Stimulated activated memory B cell treated with anti-CD40 and anti-IgM and Interleukin-4, amounts not matched to agents 10 μg/mL and 1 μg/mL and 100 μg/mL, for 72 hours (primary cell): ENCODE measurements around the gene IL21R.
A peak's percentile ranks its signal among the peaks of the same experiment; 100 is the strongest.
"Not testable (repeated sequence)": the region's sequence is repeated elsewhere in the genome, so short reads cannot be mapped to it uniquely, and the experiment has no call there.

Experiments
- ATAC-seq: fragments of 150-1000 bp; cut with Tn5 transposase; 2 replicates; pipeline ENCODE4 v1.10.0; 2021
- H3K27ac Mint-ChIP-seq: one replicate; pipeline ENCODE4 v1.8.0; 2022; ENCODE audit warnings: mild to moderate bottlenecking, mixed read lengths
- H3K27me3 Mint-ChIP-seq: one replicate; pipeline ENCODE4 v1.8.0; 2022; ENCODE audit warnings: mixed read lengths
- H3K36me3 Mint-ChIP-seq: one replicate; pipeline ENCODE4 v1.8.0; 2022; ENCODE audit warnings: mixed read lengths
- H3K4me1 Mint-ChIP-seq: one replicate; pipeline ENCODE4 v1.8.0; 2022; ENCODE audit warnings: mixed read lengths
- H3K4me3 Mint-ChIP-seq: one replicate; pipeline ENCODE4 v1.8.0; 2022; ENCODE audit warnings: mild to moderate bottlenecking, moderate library complexity, mixed read lengths
- H3K9me3 Mint-ChIP-seq: one replicate; pipeline ENCODE4 v1.8.0; 2022; ENCODE audit warnings: mixed read lengths

IL21R gene

GRCh38 chr16:27424772-27425498 lies 23.0 kb downstream of the IL21R start:
- Mint-ChIP-seq H3K36me3 (peaks cover 82% of the 10 kb centered on the region), H3K4me1 (peaks cover 50% of the 10 kb centered on the region), H3K27ac (peak overlapping the region; percentile 88), H3K9me3 (peaks cover 10% of the 10 kb centered on the region), H3K4me3 (no peak overlapping the region), H3K27me3 (no peaks in the 10 kb centered on the region)
- no peak for ATAC-seq

DNA sequence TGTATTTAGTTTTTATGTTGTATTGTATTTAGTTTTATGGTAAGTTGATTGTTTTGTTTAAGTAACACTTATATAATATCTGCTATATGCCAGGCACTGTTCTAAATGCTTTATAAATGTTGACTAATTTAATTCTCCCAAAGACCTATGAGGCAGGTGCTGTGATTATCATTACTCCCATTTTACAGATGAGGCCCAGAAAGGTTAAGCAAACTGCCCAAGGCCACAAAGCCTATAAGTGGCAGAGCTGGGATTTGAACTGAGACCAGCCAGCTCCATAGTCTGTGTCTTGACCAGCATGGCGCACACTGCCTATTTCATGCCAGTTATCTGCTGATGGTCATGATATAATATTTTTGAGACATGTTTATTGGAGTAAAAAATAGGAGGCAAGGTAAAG lies 24.0 kb downstream of the IL21R start:
- Mint-ChIP-seq H3K4me1 (peaks cover 60% of the 10 kb centered on the region), H3K9me3 (peaks cover 8% of the 10 kb centered on the region), H3K27me3 (no peaks in the 10 kb centered on the region), H3K4me3 (peak overlapping the region; percentile 27), H3K27ac (peak overlapping the region; percentile 88), H3K36me3 (peaks cover 82% of the 10 kb centered on the region)
- ATAC-seq: no peak

DNA sequence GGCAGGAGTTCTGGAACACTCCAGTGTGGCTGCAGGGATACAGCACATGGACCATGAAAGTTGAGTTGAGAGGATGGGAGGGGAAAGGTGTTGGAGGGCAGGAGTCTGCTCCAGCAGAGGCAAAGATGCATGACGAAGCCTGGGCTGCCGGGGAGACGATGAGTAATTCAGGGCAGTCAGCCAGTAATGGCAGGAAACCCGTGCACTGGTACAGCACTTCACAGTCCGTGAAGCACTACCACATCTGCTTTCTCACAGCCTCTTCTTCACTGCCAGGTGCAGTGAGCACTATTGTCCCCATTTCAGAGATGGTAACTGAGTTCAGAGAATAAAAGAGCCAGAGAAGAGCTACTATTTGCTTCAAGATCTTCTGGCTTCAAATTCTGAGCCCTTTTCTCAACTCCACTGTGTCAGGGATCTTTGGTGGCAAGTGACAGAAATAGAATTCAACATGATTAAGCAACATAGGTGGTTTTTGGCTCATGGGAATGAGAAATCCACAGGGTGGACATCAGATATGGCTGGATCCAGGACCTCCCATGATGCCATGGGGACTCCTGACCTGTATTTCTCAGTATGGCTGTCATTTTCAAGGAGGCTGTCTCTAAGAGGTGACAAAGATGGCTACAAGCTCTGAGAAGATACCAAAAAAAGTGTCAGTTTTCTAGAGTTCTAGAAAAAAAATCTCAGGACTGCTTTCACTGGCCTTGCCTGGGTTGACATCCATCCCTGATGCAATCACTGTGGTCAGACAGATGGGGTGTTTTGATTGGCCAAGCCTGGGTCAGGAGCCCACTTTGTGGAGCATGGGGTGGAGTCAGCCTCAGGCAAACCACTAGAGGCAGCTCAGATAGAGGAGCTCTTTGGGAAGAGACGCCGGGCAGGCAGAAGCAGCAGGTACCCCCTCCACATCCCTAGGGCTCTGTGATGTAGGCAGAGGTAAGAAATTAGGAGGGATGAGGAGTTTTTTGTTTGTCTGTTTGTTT lies 24.7 kb downstream of the IL21R start:
- H3K27me3 Mint-ChIP-seq: no peaks in the 10 kb centered on the region
- peak overlapping the region; percentile 88 for H3K27ac Mint-ChIP-seq
- H3K36me3 Mint-ChIP-seq: peaks cover 84% of the 10 kb centered on the region
- ATAC-seq: peak; percentile 95
- H3K9me3 Mint-ChIP-seq: peaks cover 7% of the 10 kb centered on the region
- peaks cover 64% of the 10 kb centered on the region for H3K4me1 Mint-ChIP-seq
- peak overlapping the region; percentile 34 for H3K4me3 Mint-ChIP-seq

DNA sequence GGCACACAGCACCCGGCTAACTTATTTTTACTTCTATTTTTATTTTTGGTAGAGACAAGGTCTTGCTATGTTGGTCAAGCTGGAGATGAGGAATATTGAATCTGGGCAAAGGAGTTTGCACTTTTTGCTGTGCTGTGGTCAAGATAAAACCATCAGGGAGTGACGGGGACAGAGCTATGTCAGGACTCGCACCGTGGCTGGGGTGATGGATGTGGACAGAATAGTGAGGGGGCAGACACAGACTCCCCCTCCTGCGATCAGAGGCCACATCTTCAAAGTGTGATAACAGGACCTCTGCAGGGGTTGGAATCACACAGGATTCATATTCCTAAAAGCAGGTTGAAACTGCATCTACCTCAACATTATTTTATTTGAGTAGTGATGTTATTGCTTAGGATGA lies 25.6 kb downstream of the IL21R start:
- Mint-ChIP-seq H3K4me1 (peaks cover 72% of the 10 kb centered on the region), H3K4me3 (peak overlapping the region; percentile 24), H3K36me3 (peaks cover 84% of the 10 kb centered on the region)

DNA sequence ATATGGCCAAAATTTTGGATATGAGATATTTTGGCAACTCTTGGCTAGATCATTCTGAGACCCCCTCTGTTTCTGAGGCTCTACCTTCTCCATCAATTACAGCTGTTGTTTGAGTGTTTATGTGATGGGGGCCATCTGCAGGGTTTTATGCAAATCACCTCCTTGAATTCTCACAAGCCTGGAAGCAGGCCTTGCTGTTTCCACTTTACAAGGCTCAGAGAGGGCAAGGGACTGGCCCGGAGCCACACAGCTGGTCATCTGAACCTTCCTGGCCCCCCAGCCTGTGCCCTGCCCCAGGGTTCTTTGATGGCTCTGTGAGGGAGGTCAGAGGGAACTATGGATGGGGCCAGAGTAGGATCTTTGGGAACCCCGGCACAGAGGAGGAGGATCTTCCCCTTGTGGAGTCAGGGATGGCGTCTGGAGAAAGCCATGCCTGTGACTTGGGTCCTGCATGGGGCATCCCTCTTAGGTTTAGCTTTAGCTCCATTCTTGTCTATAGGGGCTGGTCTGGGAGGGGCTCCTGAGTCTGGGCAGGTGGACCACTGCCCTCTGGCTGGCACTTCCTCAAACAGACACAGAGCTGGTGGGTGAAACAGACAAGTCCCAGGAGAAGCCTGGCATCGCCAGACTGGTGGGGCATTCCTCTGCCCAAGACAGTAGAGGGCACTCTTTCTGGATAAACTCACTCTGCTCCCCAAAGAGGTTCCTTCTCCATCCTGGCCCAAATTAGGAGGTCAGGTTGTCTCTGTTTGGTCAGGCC lies 26.2 kb downstream of the IL21R start:
- Mint-ChIP-seq H3K27me3 (no peaks in the 10 kb centered on the region), H3K9me3 (no peaks in the 10 kb centered on the region), H3K4me1 (peaks cover 79% of the 10 kb centered on the region), H3K27ac (peak overlapping the region; percentile 88), H3K36me3 (peaks cover 84% of the 10 kb centered on the region), H3K4me3 (peak overlapping the region; percentile 41)
- ATAC-seq: no peak

More for the DNA sequence above, 25.6 kb downstream of the IL21R start:
- no peak for ATAC-seq
- Mint-ChIP-seq H3K9me3 (no peaks in the 10 kb centered on the region), H3K27ac (peak overlapping the region; percentile 88), H3K27me3 (no peaks in the 10 kb centered on the region)

DNA sequence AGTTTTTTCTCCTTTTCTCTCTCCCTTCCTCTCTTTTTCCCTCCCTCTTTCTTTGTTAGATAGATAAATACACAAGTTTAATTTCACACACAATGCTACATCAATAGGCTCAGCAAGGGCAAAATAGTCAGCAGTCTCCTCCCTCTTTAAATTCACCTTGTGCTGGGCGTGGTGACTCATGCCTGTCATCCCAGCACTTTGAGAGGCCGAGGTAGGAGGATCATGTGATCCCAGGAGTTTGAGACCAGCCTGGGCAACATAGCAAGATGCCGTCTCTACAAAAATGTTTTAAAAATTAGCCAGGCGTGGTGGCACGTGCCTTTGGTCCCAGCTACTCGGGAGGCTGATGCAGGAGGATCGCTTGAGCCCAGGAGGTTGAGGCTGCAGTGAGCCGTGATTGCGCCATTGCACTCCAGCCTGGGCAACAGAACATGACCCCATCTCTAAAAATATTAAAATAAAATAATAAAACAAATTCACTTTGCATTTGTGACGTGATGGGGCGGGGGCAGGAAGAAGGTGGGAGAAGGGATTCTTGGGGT lies 27.4 kb downstream of the IL21R start:
- Mint-ChIP-seq H3K27me3 (no peaks in the 10 kb centered on the region), H3K4me3 (no peak overlapping the region), H3K4me1 (peaks cover 84% of the 10 kb centered on the region), H3K36me3 (peaks cover 84% of the 10 kb centered on the region), H3K9me3 (no peaks in the 10 kb centered on the region), H3K27ac (peak overlapping the region; percentile 88)
- no peak for ATAC-seq

- H3K27ac Mint-ChIP-seq: peak overlapping the region; percentile 88
- H3K36me3 Mint-ChIP-seq: peaks cover 83% of the 10 kb centered on the region
Measured at GRCh38 chr16:27429981-27430441, 28.0 kb downstream of the IL21R start.

GRCh38 chr16:27430512-27430911 lies 28.5 kb downstream of the IL21R start:
- H3K36me3 Mint-ChIP-seq: peaks cover 78% of the 10 kb centered on the region
- peak overlapping the region; percentile 88 for H3K27ac Mint-ChIP-seq
- no peaks in the 10 kb centered on the region for H3K27me3 Mint-ChIP-seq
- H3K4me3 Mint-ChIP-seq: peak overlapping the region; percentile 41
- H3K4me1 Mint-ChIP-seq: peaks cover 77% of the 10 kb centered on the region
- ATAC-seq: peak; percentile 21
- H3K9me3 Mint-ChIP-seq: no peaks in the 10 kb centered on the region

More at GRCh38 chr16:27429981-27430441, 28.0 kb downstream of the IL21R start:
- Mint-ChIP-seq H3K4me3 (peak overlapping the region; percentile 23), H3K9me3 (no peaks in the 10 kb centered on the region), H3K4me1 (peaks cover 82% of the 10 kb centered on the region), H3K27me3 (no peaks in the 10 kb centered on the region)
- ATAC-seq: no peak

- H3K36me3 Mint-ChIP-seq: peaks cover 79% of the 10 kb centered on the region
- no peaks in the 10 kb centered on the region for H3K9me3 Mint-ChIP-seq
- H3K27ac Mint-ChIP-seq: peak overlapping the region; percentile 88
- no peaks in the 10 kb centered on the region for H3K27me3 Mint-ChIP-seq
- peaks cover 77% of the 10 kb centered on the region for H3K4me1 Mint-ChIP-seq
- peak; percentile 73 for ATAC-seq
- peak overlapping the region; percentile 41 for H3K4me3 Mint-ChIP-seq
Measured at GRCh38 chr16:27430923-27431484, 29.0 kb downstream of the IL21R start.

DNA sequence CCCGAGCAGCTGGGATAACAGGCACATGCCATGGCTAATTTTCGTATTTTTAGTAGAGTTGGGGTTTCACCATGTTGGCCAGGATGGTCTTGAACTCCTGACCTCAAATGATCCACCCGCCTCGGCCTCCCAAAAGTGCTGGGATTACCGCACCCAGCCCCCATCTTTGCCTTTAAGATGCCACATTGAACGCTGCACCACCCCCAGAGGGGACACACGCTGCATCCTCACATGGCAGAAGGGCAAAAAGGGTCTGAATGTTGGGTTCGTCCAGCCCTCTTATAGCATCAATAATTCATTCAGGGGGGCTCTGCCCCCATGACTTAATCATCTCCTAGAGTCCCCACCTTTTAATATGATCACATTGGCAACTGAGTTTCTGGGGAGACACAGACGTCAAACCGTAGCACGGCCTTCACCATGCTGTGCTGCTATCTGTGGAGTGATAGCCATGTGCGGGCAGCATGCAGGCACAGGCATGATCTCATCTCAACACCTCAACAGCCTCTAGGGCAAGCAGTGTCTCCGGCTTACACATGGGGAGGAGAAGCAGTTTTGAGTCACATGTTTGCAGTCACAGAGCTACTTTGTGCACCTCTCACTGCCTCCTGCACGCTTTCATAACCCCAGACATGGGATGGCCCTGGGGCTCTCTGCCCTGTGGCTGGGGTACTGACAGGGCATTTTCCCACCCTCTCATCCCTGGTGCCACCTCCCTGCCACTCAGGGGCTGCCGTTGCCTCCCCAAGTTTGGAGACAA lies 30.0 kb downstream of the IL21R start:
- Mint-ChIP-seq H3K9me3 (no peaks in the 10 kb centered on the region), H3K4me1 (peaks cover 71% of the 10 kb centered on the region), H3K27me3 (no peaks in the 10 kb centered on the region), H3K36me3 (peaks cover 79% of the 10 kb centered on the region), H3K4me3 (no peak overlapping the region), H3K27ac (peak overlapping the region; percentile 88)
- no peak for ATAC-seq

GRCh38 chr16:27432558-27432957 lies 30.6 kb downstream of the IL21R start:
- H3K27ac Mint-ChIP-seq: peak overlapping the region; percentile 10
- H3K4me3 Mint-ChIP-seq: peak overlapping the region; percentile 38
- peaks cover 65% of the 10 kb centered on the region for H3K4me1 Mint-ChIP-seq
- no peak for ATAC-seq
- no peaks in the 10 kb centered on the region for H3K27me3 Mint-ChIP-seq
- peaks cover 78% of the 10 kb centered on the region for H3K36me3 Mint-ChIP-seq
- H3K9me3 Mint-ChIP-seq: no peaks in the 10 kb centered on the region

- H3K9me3 Mint-ChIP-seq, H3K27me3 Mint-ChIP-seq, ATAC-seq, H3K4me3 Mint-ChIP-seq: not testable (repeated sequence)
- Mint-ChIP-seq H3K4me1 (peaks cover 64% of the 10 kb centered on the region), H3K27ac (peak overlapping the region; percentile 10), H3K36me3 (peaks cover 84% of the 10 kb centered on the region)
Measured at GRCh38 chr16:27433191-27433590, 31.2 kb downstream of the IL21R start.

DNA sequence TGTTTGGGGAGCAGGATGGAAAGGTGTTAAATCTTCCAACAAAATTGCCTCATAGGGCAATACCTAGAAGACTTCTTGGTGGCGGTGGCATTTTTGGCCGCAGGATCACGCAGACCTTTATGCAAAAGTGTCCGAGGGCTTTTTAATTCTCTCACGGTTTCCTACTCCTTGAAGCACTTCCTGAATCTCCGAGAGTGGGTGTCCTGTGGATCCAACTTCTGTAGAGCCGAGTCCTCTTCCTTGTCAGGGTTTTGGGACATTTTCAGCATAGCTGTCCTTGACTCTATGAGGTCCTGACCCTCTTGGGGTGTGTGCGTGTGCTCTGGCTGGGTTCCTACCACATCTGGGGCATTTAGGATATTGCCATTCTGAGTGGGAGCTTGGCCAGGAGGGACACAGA lies 31.7 kb downstream of the IL21R start:
- Mint-ChIP-seq H3K27me3 (no peaks in the 10 kb centered on the region), H3K9me3 (no peaks in the 10 kb centered on the region), H3K27ac (no peak overlapping the region), H3K4me1 (peaks cover 60% of the 10 kb centered on the region), H3K4me3 (no peak overlapping the region), H3K36me3 (peaks cover 88% of the 10 kb centered on the region)
- ATAC-seq: no peak
